ENCODE data around the gene MSI2. TPM values are rescaled to one million over a fixed set of nuclear protein-coding genes. Genes with fewer than 3 reads are reported as not detected.

MSI2 gene
- total RNA-seq, 1 donor from 2014 or later, result 96.8 TPM

DNA sequence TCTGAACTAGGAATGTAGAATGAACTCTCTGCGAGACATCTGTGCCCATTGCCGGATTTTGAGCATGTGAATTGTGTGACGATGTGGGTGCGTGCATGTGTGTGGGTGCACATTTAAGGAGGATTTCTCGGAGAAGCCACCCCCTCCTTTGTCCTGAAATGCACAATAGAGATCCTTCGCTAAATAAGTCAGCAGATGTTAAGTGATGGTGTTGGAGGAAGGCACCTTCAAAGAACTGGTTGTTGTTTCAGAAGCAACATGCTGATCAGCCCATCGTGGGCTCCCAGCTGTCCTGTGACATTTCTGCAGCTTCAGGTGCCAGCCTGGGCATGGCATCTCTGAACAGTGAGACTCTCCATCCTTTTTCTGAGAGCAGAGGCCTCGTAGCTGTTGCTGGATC lies 194.9 kb downstream of the MSI2 start:
- intact Hi-C loops (cut with DNase I), result no loop called here
- ATAC-seq, result no peak

DNA sequence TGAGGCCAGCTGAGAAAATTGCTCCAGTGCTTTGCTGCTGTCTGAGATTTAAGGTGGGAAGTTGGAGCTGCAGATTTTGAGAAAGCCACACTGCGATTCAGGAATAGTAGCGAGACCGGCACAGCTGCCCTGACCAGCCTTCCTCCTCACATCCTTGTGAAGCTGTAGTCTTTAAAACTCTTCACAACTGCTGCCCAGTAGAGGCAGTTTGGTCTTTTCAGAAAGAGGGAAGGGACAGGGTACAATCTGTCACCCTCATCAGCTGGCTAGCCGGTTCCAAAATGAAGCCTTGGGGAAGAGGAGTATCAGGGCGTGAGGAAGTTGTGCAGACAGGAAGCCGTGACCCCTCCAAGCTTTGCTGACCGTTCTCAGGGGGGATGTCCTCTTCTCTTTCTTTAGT lies 195.3 kb downstream of the MSI2 start:
- intact Hi-C loops (cut with DNase I), result no loop called here
- ATAC-seq, result no peak

More for the DNA sequence above, 194.9 kb downstream of the MSI2 start:
- DNase-seq (ENCODE audit: missing footprints), result no peak

DNA sequence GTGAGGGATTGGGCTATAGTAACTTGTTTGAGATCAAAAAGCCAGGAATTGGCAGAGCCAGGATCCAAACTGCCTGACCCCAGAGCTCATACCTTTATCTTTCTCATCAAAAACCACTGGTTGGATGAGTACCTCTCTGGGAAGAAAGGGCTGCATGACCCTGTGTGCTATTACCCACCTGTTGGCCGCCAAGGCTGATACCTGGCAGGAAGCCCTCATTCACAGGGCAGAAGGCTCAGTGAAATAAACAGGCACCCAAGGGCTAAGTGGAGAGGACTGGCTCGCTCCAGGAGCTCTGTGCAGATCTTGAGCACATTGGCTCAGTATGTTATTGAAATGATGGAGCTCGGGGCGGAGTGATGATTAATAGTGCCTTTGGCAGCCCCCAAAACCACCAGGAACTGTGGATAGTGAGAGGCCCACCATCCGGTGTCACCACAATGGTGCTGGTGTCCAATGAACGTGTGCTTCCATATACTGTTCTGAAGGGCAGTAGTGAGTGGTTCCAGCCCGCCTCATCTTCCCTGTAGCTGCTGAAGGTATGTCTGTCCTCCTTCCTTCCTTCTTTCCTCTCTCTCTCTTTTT lies 197.6 kb downstream of the MSI2 start:
- ATAC-seq (no peak), DNase-seq (ENCODE audit: missing footprints) (no peak)
- intact Hi-C loops (cut with DNase I), result no loop called here

More for the DNA sequence above, 195.3 kb downstream of the MSI2 start:
- DNase-seq (ENCODE audit: missing footprints), result no peak

DNA sequence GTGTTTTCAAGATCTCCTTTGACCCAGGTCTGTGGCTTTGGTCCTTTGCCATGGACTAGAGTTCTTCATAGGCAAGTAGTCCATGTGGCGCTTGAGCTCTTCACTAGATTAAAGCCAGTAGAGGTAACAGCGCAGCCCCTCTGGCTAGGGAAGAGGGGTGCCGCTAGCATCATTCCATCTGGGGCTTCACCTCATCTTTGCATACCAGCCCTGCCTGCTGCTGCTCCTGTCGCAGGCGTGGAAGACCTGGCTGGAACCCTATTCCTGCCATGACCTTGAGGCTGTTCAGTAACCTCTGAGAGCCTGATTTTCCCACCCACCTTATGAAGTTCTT lies 198.4 kb downstream of the MSI2 start:
- ATAC-seq (no peak), DNase-seq (ENCODE audit: missing footprints) (no peak)
- intact Hi-C loops (cut with DNase I), result no loop called here

DNA sequence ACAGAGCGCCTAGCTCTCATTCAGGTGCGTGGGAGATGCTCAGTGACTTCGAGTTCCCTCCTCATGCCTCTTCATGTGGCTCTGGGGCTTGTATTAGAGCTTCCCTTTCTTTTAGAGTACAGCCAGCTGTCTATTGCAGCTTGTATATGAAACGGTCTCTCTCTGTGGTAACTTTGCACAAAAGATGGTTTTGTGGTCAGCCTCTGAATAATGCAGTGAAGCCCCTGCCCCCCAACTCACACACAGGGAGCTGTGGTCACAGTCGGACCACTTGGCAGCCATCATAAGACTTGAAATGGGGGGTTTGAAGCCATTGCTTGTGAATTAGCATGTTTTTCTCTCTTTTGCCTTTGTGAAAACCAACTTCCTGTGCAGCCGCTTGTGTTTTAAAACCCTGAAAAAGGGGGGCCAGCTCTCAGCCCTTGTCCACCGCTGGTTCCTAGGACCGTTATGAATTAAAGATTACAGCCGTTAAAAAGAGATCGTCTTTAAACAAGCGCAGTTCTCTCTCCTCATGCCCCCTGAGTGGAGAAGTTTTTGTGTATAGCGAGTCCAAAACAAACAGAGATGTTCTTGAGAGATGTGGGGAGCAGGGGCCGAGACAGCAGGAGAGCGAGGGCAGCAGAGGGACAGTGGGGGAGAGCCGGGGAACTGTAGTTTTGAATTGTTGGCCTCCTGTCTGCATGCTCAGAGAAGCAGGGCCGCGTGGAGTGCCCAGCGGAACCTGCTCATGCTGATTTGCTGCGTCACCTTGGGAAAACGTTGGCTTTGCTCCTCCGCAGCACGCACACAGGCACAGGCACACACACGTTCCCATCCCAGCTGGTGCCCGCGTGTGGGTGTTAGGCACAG lies 199.0 kb downstream of the MSI2 start:
- DNase-seq (ENCODE audit: missing footprints) (no peak), ATAC-seq (peak; percentile 40)
- intact Hi-C loops (cut with DNase I), result no loop called here

DNA sequence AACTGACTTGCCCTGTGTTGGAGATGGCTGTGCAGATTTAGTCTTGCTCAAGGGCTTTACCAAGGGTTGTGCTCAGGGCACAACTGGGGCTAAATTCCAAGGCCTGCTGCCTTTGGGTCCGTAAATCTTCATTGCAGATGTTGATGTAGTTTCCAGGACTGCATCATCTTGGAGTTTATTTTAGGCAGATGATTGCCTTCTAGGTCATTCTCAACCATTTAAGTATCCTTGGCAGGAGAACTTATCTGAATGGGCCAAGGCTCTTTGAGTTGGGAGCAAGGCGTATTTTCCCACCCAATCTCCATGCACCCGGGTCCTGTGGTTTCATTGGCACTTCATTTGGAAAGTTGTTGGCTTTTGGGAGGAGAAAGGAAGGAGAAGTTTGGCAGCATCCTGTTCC lies 200.3 kb downstream of the MSI2 start:
- ATAC-seq, result no peak

DNA sequence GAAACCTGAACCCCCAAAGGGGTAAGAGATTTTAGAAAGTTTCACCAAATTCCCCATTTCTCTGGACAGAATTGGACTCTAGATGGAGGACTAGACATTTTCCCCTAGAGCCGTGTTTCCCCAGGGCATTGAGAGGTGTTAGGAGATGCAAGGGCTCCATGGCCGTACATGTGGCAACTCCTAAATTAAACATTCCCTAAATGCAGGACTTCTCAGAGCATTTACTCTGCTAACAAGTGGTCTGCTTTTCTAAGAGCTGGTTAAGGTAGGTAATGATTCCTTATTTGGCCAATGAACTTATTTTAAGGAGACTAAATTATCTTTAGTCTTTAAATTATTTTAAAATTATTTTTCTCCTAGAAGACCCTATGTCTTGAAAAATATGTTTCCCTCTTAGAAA lies 200.9 kb downstream of the MSI2 start:
- ATAC-seq (no peak), DNase-seq (ENCODE audit: missing footprints) (no peak)
- intact Hi-C loops (cut with DNase I), result no loop called here

More for the DNA sequence above, 200.3 kb downstream of the MSI2 start:
- DNase-seq (ENCODE audit: missing footprints), result no peak
- intact Hi-C loops (cut with DNase I), result no loop called here

DNA sequence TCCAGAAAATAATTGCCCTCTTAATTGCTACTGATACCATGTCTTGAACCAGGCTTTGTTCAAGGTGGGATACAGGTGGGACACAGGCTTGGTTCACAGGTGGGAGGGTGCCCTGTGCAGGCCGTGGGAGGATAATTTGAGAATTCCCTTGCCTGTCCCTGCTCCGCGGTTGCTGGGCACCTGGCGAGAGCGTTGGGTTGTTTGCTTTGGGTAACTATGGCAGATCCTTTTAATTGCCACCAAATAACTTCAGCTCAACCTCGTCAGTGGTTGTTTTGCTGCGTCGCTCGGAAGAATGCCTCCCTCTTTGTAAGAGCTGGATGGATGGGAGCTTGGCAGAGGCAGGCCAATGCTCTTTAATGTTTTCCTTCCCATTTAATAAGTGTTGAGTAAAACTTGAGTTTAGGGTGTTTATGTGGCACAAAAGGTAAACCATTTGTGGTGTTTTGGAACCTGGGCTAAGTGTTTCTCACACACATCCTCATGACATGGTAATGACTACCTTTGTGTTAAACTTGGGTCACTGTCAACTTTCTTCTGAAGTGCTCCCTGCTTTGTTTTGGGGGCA lies 202.5 kb downstream of the MSI2 start:
- ATAC-seq (no peak), DNase-seq (ENCODE audit: missing footprints) (no peak)
- intact Hi-C loops (cut with DNase I), result no loop called here

DNA sequence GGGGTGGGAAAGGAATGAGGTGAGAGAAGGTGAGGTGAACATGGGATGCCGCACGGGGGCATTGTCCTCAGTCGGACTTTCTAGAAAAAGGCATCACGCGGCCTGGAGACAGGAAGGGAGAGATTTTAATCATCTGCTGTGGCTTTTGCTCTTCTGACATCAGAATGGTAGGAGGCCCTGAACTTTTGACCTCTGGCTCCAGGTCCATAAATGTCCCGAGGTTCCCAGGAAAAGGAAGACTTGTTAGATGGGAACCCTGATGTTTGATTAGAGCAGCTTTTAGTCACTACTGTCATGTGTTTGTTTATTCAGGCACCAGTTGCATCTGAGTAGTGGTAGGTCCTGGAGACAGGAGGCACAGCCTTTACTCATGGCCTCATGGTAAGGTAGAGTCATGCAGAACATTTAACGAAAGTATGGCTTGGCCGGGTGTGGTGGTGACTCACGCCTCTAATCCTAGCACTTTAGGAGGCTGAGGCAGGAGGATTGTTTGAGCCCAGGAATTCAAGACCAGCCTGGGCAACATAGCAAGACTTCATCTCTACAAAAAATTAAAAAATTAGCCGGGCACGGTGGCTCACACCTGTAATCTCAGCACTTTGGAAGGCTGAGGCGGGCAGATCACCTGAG lies 203.1 kb downstream of the MSI2 start:
- intact Hi-C loops (cut with DNase I), result no loop called here
- DNase-seq (ENCODE audit: missing footprints) (no peak), ATAC-seq (no peak)

DNA sequence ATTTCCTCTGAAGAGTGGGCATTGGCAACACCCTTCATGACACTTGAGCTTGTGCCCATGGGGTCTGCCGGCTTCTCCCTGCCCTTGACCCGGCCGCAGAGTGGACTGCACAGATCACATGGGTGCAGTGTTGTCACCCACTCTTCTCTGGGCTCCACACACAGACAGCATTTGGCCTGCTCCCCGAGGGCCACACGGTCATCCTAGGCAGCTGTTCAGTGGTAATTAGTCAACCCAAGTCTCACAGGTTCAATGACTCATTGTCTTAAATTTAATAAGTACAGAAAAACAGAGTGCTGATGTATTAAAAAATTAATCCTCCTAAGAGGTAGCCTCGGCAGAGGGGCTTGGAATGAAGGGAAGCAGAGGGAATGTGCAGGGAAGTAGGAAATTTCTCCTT lies 204.8 kb downstream of the MSI2 start:
- DNase-seq (ENCODE audit: missing footprints) (no peak), ATAC-seq (no peak)
- intact Hi-C loops (cut with DNase I), result no loop called here

DNA sequence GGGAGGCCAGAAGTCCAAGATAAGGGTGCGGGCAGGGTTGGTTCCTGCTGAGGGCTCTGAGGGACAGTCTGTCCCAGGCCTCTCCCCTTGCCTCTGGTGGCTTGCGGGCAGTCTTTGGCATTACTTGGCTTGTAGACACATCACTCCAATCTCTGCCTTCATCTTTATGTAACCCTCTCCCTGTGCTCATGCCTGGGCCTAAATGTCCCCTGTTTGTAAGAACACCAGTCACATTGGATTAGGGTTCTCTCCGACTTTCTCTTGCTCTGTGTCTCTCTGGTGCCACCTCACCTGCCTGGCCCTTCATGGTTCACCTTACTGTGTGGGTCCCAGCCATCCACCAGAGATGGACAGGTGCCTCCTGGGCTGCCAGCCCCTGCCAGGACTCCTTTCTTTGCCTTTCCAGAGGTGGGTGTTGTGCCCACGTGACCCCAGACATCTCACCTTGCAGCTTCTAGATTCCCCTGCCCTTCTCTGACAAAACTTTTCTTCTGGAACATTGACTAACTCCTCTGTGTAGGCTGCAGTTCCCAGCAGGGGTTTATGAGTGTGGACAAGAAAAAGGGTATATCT lies 205.8 kb downstream of the MSI2 start:
- DNase-seq (ENCODE audit: missing footprints), result no peak
- intact Hi-C loops (cut with DNase I), result no loop called here
- ATAC-seq, result no peak

DNA sequence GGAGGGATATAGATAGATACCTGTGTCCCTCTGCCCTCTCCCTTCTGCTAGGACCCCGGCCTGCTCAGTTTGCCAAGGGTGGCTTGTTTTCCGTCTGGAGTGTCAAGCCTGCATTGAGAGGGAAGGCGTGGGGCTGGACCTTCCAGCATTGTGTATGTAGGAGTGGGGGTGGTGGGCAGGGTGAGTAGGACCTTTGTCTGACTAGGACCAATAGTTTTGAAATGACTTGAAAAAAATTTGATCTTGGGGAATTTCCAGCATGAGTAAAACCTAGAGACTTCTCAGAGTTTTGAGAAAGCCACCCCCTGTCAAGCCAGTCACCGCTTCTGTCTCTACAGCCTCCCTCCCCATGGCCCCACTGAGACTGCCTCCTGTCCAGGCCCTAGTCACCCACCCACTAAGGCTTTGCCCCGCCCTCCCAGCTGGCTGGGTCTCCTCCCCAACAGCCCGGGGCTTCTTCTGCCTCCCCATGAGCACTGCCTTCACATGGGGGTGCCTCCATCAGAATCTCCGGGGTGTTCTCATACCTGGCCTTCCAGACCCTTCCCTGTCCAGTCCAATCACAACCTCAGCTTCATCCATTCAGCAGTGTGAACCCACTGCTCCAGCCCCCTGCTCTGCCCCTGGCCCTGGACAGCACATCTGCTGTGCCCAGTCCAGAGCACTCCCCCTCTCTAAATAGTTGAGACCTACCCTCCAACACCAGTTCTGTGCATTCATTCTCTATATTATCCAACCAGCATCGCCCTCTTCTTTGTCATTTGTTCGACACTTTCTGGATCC lies 207.0 kb downstream of the MSI2 start:
- no peak for DNase-seq (ENCODE audit: missing footprints)
- intact Hi-C loops (cut with DNase I), result no loop called here
- no peak for ATAC-seq

DNA sequence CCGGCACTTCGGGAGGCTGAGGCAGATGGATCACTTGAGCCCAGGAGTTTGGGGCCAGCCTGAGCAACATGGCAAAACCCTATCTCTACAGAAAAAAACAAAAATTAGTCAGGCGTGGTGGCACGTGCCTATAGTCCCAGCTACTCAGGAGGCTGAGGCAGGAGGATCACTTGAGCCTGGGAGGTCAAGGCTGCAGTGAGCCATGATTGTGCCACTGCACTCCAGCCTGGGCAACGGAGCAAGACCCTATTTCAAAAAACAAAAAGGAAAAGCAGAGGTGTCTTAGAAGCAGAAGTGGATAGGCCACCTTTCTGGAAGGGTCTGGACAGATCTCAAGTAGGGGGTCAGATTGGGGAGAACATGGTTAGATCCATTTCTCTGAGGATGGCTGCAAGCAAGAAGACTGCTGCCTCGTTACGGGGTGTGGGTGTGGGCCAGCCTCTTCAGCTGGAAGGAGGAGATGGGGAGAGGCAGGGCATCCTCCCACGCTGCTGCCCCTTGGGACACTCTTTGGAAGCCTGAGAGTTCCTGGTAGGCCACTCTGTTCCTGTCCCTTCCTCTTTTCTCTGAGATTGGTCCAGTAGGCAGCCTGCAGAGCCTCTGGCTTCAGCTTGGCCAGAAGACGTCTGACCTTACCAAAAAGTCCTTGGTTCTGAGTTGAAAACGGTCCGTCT lies 208.0 kb downstream of the MSI2 start:
- intact Hi-C loops (cut with DNase I), result no loop called here
- DNase-seq (ENCODE audit: missing footprints) (peak; percentile 84), ATAC-seq (peak; percentile 88)

DNA sequence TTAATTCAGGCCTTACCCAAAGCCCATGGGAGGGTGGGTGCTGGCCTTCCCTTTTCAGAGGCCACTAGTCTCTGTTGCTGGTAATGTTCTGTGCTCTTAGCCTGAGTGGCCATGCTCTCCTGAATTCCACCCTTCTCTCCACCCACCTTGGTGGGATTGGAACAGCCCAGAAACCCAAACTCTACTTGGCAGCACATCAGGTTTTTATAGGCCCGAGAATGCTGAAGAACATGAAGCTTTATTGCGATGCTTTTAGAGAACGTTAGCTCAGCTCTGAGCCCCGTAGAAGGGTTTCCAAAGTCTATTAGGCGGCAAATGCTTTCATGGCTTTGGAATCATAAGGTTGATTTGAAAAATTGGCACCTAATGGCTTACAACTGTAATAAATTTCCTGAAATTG lies 209.3 kb downstream of the MSI2 start:
- no peak for ATAC-seq
- no peak for DNase-seq (ENCODE audit: missing footprints)
- intact Hi-C loops (cut with DNase I), result no loop called here

DNA sequence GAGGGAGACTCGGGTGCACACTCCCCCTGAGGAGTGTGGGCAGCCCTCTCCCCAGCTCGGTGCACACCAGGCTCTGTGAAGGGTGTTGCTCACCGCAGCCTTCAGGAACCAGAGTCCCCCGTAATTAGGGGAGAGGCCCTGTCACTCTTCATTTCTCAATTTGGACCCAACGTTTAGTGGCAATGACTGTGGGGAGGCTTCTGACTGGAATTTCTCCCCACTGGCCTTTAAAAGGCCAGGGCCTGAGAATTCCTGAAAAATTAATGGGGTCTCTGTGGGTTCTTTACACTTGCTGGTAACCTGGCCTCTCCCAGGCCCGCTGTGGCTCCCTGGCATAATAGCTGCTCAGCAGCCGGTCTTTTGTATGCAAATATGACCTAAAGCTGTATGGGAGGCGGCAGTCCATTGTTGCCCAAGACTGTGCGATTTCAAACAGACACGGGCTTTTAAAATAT lies 209.7 kb downstream of the MSI2 start:
- ATAC-seq, result no peak
- intact Hi-C loops (cut with DNase I), result no loop called here
- DNase-seq (ENCODE audit: missing footprints), result no peak

DNA sequence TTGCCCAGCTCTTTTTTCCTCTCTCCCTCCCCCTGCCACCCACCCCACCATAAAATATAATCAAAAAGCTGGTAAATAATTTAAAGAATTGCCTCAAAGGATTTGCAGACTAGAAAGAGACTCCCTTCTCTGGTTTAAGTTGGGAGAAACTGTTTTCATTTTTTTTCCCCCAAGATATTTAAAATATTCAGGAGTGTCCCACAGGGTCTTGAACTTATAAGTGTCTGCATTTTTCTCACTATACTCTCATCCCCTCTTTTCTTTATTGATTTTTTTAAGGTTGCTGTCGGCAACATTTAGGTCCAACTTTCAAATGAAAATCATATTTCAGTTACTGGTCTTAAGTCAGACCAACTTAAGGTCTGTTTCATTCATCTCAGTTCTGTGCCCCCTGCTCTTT lies 210.2 kb downstream of the MSI2 start:
- no peak for ATAC-seq
- intact Hi-C loops (cut with DNase I), result no loop called here

DNA sequence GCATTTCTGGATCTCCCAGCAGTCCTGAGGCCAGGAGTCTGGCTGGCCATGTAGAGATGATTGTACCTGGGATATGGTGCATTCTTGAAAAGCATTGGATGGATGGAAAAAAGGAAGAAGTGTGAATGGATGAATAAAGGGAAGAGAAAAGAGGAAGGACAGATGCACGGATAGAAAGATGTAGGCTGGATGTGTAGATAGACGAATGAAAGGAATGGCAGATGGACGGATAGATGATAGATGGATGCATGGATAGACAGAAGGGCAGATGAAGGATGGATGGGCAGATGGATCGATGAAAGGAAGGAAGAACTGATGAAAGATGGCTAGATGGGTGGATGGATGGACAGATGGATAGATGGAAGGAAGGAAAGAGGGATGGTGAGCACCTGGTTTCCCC lies 210.9 kb downstream of the MSI2 start:
- intact Hi-C loops (cut with DNase I), result no loop called here
- no peak for ATAC-seq
- no peak for DNase-seq (ENCODE audit: missing footprints)

More for the DNA sequence above, 210.2 kb downstream of the MSI2 start:
- no peak for DNase-seq (ENCODE audit: missing footprints)

DNA sequence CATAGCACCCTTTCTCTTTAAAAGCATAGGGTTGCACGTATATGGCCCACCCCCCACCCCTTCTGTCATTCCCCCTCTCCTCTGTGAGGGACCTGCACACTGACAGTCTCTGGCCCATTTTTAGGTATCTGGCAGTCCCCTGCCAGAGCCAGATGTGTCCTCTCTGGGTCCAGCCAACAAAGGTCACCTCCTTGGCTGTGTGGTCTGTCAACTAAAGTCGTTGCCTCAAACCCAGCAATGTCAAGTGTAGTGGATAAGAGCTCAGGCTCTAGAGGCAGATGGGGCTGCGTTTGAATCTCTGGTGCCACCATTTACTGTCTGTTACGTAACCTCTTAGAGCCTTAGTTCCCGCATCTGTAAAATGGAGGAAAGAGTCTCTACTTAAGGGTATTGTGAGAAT lies 211.5 kb downstream of the MSI2 start:
- intact Hi-C loops (cut with DNase I), result no loop called here
- ATAC-seq (peak; percentile 39), DNase-seq (ENCODE audit: missing footprints) (no peak)

Measured in Right ventricle myocardium inferior (tissue), 1 donor.